Measurements from ENCODE around the gene FAM120B.
"Not testable (repeated sequence)": the region's sequence is repeated elsewhere in the genome, so short reads cannot be mapped to it uniquely, and the experiment has no call there.

FAM120B gene

GRCh38 chr6:170347975-170348374, 41.4 kb downstream of the FAM120B start:
- Histone ChIP-seq H3K4me3 (ENCODE audit: low read length) (no peak overlapping the region), H3K9me3 (ENCODE audit: insufficient read depth, low read length) (peaks cover 5% of the 10 kb centered on the region; the same call in 1 of the 2 replicates), H3K27me3 (ENCODE audit: low read depth, low read length) (no peaks in the 10 kb centered on the region), H3K36me3 (replicated peaks; ENCODE audit: low read depth, low read length) (peaks cover 23% of the 10 kb centered on the region), H3K79me2 (ENCODE audit: low read length) (no peaks in the 10 kb centered on the region), H3K27ac (ENCODE audit: low read length) (no peak overlapping the region), H3K9ac (ENCODE audit: low read length) (no peak overlapping the region), H2AFZ (ENCODE audit: low read depth, low read length) (no peak overlapping the region), H3K4me1 (ENCODE audit: low read length) (peaks cover 43% of the 10 kb centered on the region), H3K4me2 (ENCODE audit: low read length) (no peak overlapping the region), H4K20me1 (ENCODE audit: insufficient read depth, low read length) (0 out of 2 replicates have a peak, but pooled peaks cover 1% of the 10 kb centered on the region)
- TF ChIP-seq CTCF (IDR thresholded peaks at IDR 0.05; ENCODE audit: low read depth, low read length) (no peak), EZH2phosphoT487 (IDR thresholded peaks at IDR 0.05; ENCODE audit: low read depth) (no peak)

GRCh38 chr6:170351456-170351855, 44.9 kb downstream of the FAM120B start:
- H3K9me3 ChIP-seq (ENCODE audit: insufficient read depth, low read length); H3K79me2 ChIP-seq (ENCODE audit: low read length); H3K27ac ChIP-seq (ENCODE audit: low read length); H4K20me1 ChIP-seq (ENCODE audit: insufficient read depth, low read length); H3K4me2 ChIP-seq (ENCODE audit: low read length); H3K4me3 ChIP-seq (ENCODE audit: low read length); H3K27me3 ChIP-seq (ENCODE audit: low read depth, low read length); H3K9ac ChIP-seq (ENCODE audit: low read length); H2AFZ ChIP-seq (ENCODE audit: low read depth, low read length): not testable (repeated sequence)
- H3K36me3 ChIP-seq (replicated peaks; ENCODE audit: low read depth, low read length), result peaks cover 23% of the 10 kb centered on the region
- H3K4me1 ChIP-seq (ENCODE audit: low read length), result peaks cover 20% of the 10 kb centered on the region

- not testable (repeated sequence) for H3K27ac ChIP-seq (ENCODE audit: low read length); H3K79me2 ChIP-seq (ENCODE audit: low read length); H3K36me3 ChIP-seq (replicated peaks; ENCODE audit: low read depth, low read length); H3K9me3 ChIP-seq (ENCODE audit: insufficient read depth, low read length); H2AFZ ChIP-seq (ENCODE audit: low read depth, low read length); H3K4me3 ChIP-seq (ENCODE audit: low read length); H4K20me1 ChIP-seq (ENCODE audit: insufficient read depth, low read length); H3K4me2 ChIP-seq (ENCODE audit: low read length); H3K9ac ChIP-seq (ENCODE audit: low read length); H3K27me3 ChIP-seq (ENCODE audit: low read depth, low read length); H3K4me1 ChIP-seq (ENCODE audit: low read length)
These were observed 48.6 kb downstream of the FAM120B start for GRCh38 chr6:170355190-170355589.

- TF ChIP-seq CTCF (IDR thresholded peaks at IDR 0.05; ENCODE audit: low read depth, low read length) (no peak), EZH2phosphoT487 (IDR thresholded peaks at IDR 0.05; ENCODE audit: low read depth) (no peak)
- H3K27me3 ChIP-seq (ENCODE audit: low read depth, low read length), result no peaks in the 10 kb centered on the region
- no peak overlapping the region for H3K4me3 ChIP-seq (ENCODE audit: low read length)
- no peak overlapping the region for H3K4me2 ChIP-seq (ENCODE audit: low read length)
- no peak overlapping the region for H3K9ac ChIP-seq (ENCODE audit: low read length)
- peaks cover 5% of the 10 kb centered on the region; the same call in 1 of the 2 replicates for H3K9me3 ChIP-seq (ENCODE audit: insufficient read depth, low read length)
- peaks cover 4% of the 10 kb centered on the region for H3K36me3 ChIP-seq (replicated peaks; ENCODE audit: low read depth, low read length)
- no peaks in the 10 kb centered on the region for H4K20me1 ChIP-seq (ENCODE audit: insufficient read depth, low read length)
- peaks cover 6% of the 10 kb centered on the region; the same call in 1 of the 2 replicates for H3K4me1 ChIP-seq (ENCODE audit: low read length)
- H3K79me2 ChIP-seq (ENCODE audit: low read length), result no peaks in the 10 kb centered on the region
- no peak overlapping the region for H3K27ac ChIP-seq (ENCODE audit: low read length)
- no peak overlapping the region for H2AFZ ChIP-seq (ENCODE audit: low read depth, low read length)
These were observed 49.1 kb downstream of the FAM120B start for GRCh38 chr6:170355661-170356060.

- H3K36me3 ChIP-seq (replicated peaks; ENCODE audit: low read depth, low read length), result no peaks in the 10 kb centered on the region
- H3K9ac ChIP-seq (ENCODE audit: low read length), result no peak overlapping the region
- no peaks in the 10 kb centered on the region for H3K79me2 ChIP-seq (ENCODE audit: low read length)
- no peaks in the 10 kb centered on the region for H3K9me3 ChIP-seq (ENCODE audit: insufficient read depth, low read length)
- TF ChIP-seq EZH2phosphoT487 (IDR thresholded peaks at IDR 0.05; ENCODE audit: low read depth) (no peak), CTCF (IDR thresholded peaks at IDR 0.05; ENCODE audit: low read depth, low read length) (no peak)
- peaks cover 6% of the 10 kb centered on the region; the same call in 1 of the 2 replicates for H3K4me1 ChIP-seq (ENCODE audit: low read length)
- no peaks in the 10 kb centered on the region for H4K20me1 ChIP-seq (ENCODE audit: insufficient read depth, low read length)
- H3K4me3 ChIP-seq (ENCODE audit: low read length), result no peak overlapping the region
- no peak overlapping the region for H2AFZ ChIP-seq (ENCODE audit: low read depth, low read length)
- H3K27me3 ChIP-seq (ENCODE audit: low read depth, low read length), result no peaks in the 10 kb centered on the region
- H3K4me2 ChIP-seq (ENCODE audit: low read length), result no peak overlapping the region
- no peak overlapping the region for H3K27ac ChIP-seq (ENCODE audit: low read length)
These were observed 51.3 kb downstream of the FAM120B start for GRCh38 chr6:170357812-170358211.
